ENCODE measurements around the gene SLC6A1.

The SLC6A1 gene

DNA sequence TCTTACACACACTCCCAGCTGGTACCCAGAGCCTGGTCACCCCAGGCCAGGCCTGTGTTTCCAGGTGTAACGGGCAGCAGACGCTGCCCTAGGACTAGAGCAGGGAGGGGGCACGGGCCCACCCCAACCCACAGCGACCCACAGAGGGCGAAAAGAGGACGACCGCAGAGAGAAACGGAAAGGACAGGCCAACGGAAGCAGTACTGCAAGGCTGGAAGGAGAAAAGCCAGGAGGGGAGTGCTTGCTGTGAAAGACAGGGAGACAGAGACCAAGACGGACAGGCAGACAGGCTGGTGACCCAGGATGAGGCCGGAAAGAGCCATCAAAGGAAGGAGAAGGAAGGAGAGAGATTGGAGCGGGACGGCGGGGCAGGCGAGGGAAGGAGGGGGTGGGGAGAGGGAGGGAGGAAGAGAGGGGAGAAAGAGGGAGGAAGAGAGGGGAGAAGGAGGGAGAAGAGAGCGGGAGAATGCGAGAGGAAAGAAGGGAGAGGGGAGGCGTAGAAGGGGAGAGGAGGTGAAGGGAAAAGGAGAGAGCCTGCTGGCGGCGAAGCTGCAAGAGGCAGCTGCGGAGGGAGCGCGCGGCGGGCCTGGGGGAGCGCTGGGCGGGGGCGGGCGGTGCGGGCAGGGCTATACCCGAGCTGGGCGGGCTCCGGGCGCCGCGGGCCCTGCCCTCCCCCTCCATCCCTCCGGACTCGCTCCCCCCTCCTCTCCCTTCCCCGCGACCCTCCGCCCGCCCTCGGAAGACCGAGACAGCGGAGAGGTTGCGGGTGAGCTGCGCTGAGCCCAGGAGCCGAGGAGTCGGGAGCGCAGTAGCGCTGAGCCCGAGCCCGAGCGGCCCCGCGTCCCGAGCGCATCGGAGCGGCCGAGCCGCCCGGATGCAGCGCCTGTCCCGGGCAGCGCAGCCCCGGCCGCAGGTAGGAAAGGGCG, at the start of gene SLC6A1:
Gene SLC6A1, plus strand, starts transcription at position 732 of the 926 bp plus-strand sequence. CDS start 24,464 bp downstream, outside the sequence.
- DNase-seq: no peak

DNA sequence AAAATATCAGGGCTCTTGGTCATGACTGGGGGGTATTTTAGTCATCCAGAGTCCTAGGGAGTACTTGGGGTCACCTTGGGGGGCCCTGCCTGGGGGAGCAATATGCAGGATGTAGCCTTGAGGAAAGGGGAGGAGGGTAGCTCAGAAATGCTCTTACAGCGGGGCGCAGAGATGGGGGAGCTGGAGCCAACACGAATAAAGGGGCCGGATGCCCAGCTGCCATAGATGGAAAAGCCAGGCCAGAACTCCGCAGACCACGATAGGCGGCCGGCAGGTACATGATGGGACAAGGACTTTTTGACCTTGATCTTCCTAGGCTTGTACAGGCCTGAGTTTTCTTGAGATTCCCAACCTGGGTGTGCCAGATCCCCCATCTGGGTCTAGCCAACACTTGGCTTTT, 47.7 kb upstream of the SLC6A1 start:
- no peak for DNase-seq

DNA sequence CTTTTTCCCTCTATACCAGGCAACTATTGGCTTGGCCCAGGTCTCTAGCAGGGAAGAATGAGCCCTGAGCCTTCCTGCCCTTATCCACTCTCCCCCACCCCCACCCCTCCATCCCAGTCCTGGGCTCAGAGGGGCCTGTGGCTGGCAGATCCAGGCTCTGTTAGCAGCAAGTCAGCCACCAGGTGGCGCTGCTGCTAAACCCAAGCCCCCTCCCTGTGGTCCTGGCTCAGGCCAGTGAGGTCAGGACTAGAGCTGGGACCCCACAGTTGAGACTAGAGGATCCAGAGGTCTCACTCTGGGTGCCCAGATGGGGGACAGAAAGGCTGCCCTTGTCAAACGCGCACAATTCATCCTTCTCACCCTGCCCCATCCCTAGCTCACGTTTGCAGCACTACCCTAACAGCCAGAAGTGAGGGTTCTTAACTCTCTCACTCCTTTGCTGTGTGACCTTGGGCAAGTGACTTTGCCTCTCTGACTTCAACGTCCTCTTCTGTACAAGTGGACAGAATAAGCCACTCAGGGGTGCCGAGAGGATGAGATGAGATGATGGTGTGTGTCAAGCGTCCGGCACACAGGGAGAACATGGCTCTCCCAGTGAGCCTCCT, 46.8 kb upstream of the SLC6A1 start:
- peak; percentile 42 for DNase-seq

DNA sequence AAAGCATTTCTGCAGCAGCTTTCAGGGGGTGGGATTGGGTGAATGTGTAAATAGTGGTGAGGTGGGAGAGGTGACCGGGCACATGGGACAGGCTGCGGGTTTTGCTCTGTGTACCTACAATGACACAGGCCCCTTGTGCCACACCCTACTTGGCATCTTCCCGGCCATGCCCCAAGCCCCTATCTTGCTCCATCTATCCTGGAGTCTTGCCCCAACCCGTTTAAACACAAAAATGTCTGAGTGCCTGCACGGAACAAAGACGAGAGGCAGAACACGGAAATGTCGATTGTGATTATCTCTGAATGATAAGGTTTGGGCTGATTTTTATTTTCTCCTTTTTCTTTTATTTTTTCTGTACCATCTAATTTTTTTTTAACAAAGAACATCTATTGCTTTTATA, 46.0 kb upstream of the SLC6A1 start:
- DNase-seq: no peak

DNA sequence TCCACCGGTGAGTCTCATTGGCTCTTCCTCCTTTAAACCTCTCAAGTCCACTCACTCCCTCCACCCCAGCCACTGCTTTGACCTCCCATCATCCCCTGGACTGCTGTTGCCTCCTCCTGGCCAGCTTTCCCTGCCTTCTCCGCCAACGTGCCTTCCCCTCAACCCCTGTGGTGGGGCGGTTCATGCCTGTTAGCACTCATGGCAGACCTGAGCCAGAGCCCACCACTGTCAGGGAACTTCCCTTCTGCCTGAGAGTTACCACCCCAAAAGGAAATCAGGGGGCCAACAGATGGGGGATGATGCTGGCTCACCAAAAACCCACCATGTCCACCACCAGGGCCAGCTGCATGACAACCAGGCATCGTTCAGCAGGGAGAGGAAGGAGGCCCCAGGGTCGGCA, 44.2 kb upstream of the SLC6A1 start:
- no peak for DNase-seq

DNA sequence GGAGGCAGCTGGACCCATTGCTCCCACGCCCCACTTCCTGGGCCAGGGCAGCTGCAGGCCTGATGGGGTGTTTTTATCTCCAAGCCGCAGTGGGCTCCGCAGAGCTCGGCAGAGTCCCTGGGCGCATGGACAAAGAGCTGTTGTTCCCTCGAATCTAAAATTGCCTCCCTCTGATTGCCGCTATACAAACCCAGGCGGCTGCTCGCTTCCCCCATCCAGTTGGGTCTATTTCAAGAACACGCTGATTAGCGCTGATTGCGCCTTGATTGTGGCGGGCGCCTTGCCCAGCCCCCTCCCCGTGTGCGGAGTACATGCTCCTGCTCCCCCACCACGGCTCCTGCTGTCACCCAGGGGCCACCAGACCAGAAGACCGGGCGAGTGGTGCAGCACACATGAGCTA, 43.4 kb upstream of the SLC6A1 start:
- DNase-seq: no peak

DNA sequence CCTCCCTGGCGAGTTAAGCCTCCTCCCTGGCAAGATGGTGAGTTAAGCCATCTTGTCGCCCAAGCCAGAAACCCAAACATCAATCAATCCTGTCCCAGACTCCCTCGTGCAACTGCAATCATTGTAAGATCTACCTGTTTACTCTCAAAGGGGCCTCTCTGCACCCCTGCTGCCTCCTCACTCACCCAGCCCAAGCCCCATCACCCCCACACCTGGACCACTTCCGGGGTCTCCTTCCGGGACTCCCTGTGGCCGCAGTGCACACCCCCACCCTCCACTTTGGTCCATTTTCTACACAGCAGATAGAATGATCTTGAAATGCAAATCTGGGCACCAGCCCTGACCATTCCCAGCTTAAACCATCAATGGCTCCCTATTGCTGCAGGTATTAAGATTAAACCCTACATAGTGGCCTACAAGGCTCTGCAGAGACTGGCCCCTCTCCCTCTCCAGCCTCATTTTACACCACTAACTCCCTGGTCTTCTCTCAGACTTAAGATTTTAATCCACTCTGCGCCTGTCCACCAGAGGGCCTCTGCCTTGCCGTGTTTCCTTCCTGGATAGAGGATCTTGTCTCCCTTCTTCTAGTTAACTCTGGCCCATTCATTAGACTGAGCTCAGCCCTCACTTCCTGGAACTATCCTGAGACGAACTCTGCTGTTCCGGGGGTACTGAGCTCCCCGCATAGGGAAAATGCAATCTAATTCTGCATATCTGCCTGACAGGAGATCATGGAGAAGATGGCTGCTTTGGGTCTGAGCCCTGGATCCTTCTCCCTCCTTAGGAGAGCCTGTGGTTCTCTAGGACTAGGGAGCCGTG, 41.9 kb upstream of the SLC6A1 start:
- DNase-seq: no peak

DNA sequence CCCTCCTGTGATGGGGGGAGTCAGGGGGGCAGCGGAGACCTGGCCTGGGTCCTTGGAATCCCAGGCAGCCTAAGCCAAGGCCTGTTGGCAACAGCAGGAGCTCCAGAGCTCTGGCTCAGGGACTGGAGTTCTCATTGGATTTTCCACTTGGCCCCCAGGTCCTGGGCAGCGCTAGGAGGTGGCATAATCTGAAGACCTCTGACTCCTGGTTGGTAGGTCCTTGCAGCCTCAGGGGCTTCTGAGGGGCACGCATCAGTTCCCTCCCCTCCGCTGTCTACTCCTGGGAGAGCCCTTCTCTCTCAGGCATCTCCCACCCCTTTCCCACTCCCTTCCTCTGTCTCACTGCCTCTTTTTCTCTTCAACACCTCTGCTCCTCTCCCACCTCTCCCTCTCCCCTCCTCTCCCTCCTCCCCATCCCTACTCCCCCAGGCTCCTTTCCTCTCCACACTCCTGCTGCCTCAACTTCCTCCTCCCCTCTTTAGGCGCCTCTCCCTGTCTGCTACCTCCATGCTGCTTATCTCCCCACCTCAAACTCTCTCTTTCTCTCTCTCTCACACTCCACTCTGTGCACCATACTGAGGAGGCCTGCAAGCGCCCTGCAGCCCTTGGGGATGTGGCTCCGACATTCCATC, 41.1 kb upstream of the SLC6A1 start:
- DNase-seq: no peak

DNA sequence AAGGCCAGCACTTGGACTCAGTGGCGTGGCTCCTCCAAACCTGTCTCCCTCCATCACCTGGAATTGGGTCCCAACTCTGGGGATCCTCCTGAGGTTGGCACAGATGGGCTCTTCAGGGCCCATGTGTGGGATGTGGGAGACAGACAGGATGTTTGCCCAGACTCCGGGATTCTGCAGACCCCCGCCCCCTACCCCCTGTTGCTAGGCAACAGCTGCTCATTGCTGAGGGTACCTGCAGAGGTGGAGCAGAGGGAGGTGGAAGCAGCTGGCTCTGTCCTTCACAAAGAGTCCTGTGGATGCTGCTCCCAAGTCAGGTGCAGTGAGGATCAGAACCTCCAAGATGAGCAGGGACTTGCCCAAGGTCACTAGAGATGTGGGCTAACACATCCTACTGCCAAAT, 40.0 kb upstream of the SLC6A1 start:
- no peak for DNase-seq

DNA sequence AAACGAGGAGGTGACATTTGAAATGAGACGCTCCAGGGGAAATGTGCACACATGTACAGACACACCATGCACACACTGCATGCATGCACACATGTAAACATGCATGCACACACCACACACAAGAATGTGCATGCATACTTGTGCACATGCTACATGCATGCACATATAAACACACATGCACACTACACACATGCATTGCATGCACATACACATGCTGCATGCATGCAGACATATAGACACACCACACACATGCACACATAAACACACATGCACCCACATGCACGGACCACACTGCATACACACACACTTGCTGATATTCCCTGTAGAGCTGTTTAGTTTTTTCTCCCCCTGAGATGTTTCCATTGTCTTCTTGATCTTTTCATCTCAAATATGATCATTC, 37.8 kb upstream of the SLC6A1 start:
- DNase-seq: no peak

DNA sequence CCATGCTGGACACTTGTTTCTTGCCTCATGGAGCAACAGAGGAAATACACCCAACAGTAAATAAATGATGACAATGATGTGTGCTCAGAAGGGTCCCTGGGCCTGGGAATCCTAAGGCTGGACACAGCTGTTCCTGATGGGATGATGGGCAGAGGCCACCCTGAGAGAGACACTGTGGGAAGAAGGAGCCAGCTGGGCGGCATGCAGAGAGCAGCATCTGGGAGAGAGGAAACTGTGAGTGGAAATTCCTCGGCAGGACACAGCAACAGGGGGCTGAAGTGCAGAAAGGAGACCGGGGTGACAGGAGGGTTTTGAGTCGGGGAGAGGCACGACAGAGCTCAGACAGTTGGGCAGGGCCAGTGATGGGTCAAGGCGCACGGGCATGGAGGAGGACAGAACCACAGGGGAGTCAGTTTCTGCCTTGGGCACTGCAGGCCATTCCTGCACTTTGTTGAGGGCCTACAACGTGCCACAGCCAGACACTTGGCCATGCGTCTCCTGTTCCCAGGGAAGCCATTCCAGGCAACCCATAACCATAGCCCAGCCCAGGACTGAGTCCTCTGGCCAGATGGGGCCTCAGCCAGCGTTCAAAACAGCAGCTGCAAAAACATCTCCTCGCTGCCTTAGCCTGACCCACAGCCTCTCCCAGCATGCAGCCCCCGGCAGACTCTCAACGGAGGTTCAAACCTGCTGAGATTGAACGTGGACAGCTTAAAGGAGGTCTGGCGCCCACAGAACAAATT, 36.7 kb upstream of the SLC6A1 start:
- DNase-seq: no peak

DNA sequence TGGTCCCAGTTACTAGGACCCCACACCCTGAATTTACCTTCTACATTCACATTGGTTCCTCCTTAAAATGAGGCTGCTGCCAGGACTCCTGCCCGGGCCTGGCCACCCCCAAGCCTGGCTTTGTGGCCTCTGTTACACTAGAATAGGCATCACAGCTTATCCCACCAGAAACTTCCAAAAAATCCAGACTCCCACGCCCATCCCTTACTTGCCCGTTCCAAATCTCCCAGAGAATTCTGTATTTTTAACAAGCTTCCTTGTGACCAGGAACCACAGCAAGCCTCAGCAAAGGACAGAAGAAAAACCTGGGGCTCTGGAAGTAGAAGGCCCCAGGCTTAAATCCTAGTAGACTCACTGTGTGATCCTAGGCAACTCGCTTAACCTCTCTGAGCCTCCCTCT, 36.0 kb upstream of the SLC6A1 start:
- no peak for DNase-seq

DNA sequence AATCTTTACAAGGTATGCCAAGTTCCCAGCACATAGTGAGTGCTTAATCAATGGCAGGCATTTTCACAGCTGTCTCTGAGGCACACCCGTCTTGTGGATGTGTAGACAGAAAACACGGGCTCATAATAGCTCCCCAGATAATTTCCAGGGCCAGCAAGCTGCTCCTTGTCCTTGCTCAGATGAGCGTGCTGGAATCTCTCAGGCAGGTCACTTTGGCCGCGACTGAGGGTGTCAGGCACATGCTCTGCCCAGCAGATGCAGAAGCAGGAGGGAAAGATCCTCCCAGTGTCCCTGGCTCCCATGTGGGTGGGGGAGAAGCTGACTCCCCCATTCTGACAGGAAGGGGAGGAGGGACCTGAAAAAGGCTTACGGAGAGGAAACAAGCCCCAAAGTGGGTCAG, 35.6 kb upstream of the SLC6A1 start:
- no peak for DNase-seq

DNA sequence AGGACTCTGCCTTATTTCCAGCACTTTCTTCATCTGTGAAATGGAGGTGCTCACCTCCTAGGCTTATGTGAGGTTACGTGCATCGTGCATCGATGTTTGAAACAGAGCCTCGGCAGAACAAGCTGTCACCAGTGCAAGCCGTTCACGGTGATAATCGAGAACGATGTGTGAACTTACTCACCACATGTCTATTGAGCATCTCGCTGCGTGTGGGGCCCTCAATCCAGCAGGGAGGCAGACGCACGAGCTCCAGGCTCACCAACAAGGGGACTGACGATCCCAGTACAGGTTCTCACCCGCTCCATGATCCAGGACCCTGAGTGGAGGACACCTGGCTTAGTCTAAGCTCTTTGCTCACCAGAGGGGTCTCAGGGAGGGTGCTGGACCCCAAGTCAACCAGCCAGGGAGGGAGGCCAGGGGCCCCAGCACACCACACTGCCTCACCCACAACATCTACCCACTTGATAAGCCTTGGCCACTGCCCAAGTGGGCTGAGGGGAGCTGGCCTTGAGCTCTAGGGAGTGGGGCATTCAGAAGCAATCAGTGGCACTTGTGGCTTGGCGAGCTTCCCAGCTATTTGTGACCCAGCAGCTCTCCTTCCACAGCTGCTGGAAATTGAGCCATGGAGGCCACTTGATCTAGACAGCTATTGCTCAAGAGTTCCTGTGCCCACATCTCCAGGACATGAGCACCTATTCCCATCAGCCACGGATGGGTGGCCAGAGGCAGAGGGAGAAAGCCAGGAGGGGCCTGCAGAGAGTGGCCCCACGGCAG, 34.4 kb upstream of the SLC6A1 start:
- DNase-seq: no peak

DNA sequence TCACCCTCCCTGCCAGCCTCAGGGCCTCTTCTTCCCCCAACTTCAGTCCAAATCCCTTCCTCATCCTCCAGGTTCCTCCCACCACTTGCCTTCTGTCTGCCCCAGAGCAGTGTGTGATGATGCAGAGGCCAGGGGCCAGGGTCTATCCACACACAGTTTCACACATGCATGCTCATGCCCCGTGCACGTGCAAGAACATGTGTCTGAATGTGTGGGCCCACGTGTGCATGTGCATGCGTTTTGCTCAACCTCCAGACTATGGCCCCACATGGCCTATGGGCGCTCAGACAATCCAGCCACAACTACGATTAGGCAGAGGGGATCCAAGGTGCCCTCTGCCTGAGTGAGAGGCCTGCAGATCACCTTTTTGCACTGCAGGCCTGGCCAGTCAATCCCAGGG, 32.3 kb upstream of the SLC6A1 start:
- DNase-seq: no peak

DNA sequence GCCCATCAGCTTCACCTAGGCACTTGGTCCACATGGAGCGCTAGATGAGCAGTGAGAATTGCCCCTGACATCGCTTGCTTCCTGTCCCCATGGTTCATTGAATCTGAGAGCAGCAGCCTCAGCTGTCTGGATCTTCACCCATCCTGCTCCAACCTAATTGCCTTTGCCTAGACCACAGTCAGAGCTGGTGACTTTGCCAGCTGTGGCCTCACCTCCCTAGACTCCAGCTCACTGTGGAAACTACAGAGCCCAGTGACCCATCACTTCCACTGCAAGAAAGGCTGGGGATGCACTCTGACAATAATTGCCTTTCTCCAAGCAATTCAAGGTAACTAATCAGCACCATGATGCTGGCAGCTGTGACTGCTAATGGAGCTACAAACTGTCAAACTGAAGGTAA, 30.6 kb upstream of the SLC6A1 start:
- DNase-seq: no peak

DNA sequence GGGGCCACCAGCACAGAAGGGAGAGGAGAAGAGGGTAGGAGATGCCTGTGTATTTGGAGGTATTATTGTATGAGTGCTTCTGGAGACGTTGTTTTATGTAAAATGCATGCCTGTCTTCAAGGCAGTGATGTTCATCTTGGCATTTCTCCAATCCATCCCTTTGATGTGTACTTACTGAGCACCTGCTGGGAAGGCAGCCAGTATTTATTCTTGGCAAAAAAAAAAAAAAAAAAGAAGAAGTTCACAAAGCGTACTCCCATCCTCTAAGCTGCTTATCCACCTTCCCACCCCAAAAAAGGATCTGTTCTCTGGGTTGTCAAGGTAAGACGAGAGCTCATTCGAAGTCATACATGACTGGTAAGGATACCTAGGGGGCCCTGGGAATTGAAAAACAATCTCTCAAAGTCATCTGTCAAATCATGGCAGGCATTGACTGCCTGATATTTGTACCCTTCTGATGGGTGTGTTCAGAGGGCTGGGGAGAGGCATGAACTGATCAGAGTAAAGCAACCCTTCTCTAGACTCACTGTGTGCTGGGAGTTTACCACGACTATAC, 30.0 kb upstream of the SLC6A1 start:
- no peak for DNase-seq

DNA sequence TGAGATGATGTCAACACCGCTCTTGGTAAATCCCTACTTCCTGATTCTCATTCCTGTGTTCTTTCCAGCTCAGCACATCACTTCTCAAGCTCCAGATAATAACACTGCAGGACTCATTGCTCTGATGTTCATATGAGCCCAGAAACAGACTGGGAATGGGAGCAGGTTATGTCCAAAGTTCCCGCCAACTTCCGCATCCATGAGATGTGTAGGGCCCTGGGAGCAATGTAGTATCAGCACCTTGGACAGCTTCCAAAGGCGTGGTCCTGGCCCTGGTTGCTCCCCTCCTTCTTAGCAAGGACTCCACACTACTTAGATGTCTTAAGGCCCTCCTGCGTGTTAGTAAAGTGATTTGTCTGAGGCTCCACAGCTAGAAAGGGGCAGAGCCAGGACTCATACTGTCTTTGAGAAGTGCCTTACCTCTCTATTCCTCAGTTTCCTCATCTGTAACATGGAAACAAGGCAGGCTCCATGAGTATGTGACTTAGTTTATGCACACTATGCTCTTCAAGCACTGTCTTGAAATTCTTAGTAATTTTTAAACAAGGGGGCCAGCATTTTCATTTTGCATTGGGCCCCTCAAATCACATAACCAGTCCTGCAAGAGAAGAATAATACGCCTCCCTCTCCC, 27.9 kb upstream of the SLC6A1 start:
- DNase-seq: no peak

DNA sequence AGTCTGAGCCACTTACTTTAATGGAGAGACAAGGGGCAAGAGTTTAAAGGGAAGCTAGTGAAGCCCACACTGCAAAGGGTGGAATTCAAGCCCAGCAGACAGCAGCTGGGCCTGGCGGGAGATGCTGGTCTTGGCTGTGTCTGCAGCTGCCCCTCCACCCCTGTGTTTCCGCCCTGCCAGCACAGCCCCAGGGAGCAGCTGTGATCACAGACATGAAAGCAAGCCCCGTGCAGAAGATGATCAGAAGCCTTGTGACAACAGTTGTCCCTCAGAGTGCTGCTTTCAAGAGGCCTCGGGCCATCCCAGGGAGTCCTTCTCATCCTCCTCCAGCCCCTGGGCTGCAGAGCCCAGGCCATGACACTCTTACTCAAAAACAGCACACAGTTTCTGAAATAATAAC, 24.1 kb upstream of the SLC6A1 start:
- DNase-seq: no peak

DNA sequence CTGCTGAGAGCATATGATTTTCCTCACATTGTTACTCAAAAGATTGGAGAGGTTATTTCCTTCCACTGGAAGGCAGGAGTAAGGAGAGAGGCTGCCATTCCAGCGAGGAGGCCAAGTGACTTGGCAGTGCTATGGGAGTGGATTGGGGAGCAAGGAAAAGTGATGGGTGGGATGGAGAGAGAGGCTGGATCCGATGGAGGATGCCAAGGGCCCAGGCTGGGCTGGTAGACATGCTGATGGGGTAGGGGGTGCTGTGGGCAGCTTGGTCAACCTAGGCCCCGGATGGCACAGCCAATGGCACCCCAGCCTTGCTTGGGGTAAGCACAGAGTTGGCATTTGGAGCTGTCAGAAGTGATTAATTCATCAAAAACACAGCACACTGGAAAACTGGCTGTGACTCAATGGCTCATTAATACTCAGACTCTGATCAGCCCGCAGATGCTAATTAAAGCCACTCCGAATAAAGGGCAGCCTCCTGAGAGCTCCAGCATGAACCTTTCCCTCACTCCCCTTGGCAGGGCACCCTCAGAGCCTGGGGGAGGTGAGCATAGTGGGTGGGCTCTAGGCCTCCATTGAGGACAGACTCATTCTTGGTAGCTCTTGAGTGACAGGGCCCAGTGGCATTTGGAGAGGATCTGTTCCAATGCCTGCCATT, 22.1 kb upstream of the SLC6A1 start:
- DNase-seq: no peak
